Fibroblast of lung (primary cell): ENCODE results near the gene LMNA.

Experiments used
- CTCF ChIP-seq, 2 donors: IDR thresholded peaks in 1 of 2; conservative IDR thresholded peaks in 1 of 2; 1 replicate in 1 of 2; 2 replicates in 1 of 2; pipeline ENCODE4 v1.5.1; 2011 to 2012; ENCODE audit warnings: low read length in 2 of 2, control low read depth in 1 of 2, inconsistent platforms in 1 of 2, low read depth in 1 of 2, mild to moderate bottlenecking in 1 of 2
- EZH2 ChIP-seq: IDR thresholded peaks from 2 replicates; pipeline ENCODE4 v1.5.1; 2012; ENCODE audit warnings: low read length, control low read depth, mild to moderate bottlenecking; ENCODE audit errors: missing control alignments

GRCh38 chr1:156180471-156180870 lies 66.0 kb downstream of the LMNA start:
- TF ChIP-seq CTCF (conservative IDR thresholded peaks at IDR 0.05 in 1 of 2, IDR thresholded peaks at IDR 0.05 in 1 of 2; ENCODE audit: low read depth in 1 of 2, low read length in 2 of 2) (no peak), EZH2 (no peak)
